ENCODE measurements around the gene HDAC4. TPM values are rescaled to one million over a fixed set of nuclear protein-coding genes. Genes with fewer than 3 reads are reported as not detected.

HDAC4 gene
- total and polyA plus RNA-seq, 2 donors (not counting 1 experiment from before 2014, with no cell fraction given): 13.5 to 46.0 TPM

GRCh38 chr2:239028253-239028619 lies 372.6 kb downstream of the HDAC4 start:
- CTCF ChIA-PET: no interaction called here
- H3K36me3 ChIP-seq (replicated peaks in 1 of 2; ENCODE audit: control extremely low read depth in 1 of 2, control insufficient read depth in 1 of 2, extremely low read depth in 1 of 2, insufficient read depth in 2 of 2, low read length in 1 of 2): no peaks in the 10 kb centered on the region
- no peak overlapping the region for H2AFZ ChIP-seq (ENCODE audit: insufficient read depth, low read depth, low read length, poor library complexity, severe bottlenecking)
- ATAC-seq (ENCODE audit: low read depth) (no peak), DNase-seq (no peak)
- Mint-ChIP-seq H3K27ac (no peak overlapping the region), H3K27me3 (peaks cover 10% of the 10 kb centered on the region), H3K4me3 (no peak overlapping the region), H3K9me3 (ENCODE audit: insufficient read depth) (no peaks in the 10 kb centered on the region), H3K4me1 (no peaks in the 10 kb centered on the region)
- no peak for TF ChIP-seq CTCF (IDR thresholded peaks at IDR 0.05)
- no peak for TF ChIP-seq EZH2 (IDR thresholded peaks at IDR 0.05; ENCODE audit: borderline replicate concordance, insufficient read depth, low read depth, low read length, poor library complexity, severe bottlenecking)
- H4K20me1 ChIP-seq (ENCODE audit: control insufficient read depth, insufficient read depth, low read length, poor library complexity, severe bottlenecking): no peaks in the 10 kb centered on the region
- H3K9ac ChIP-seq (ENCODE audit: low read length): no peak overlapping the region
- H3K4me2 ChIP-seq (replicated peaks; ENCODE audit: low read depth, low read length, poor library complexity, severe bottlenecking): no peak overlapping the region
- no peak overlapping the region for H3K4me3 ChIP-seq (ENCODE audit: control extremely low read depth in 1 of 5, extremely low read depth in 1 of 5, insufficient read depth in 1 of 5, low read depth in 2 of 5, low read length in 4 of 5)
- H3K27ac ChIP-seq (ENCODE audit: low read length in 2 of 2): no peak overlapping the region
- WGBS (ENCODE audit: insufficient coverage): 100% methylated on average over 1 of the region's 5 CpGs
- intact Hi-C loops (cut with micrococcal nuclease): no loop called here
- no peaks in the 10 kb centered on the region for H3K4me1 ChIP-seq (ENCODE audit: control insufficient read depth in 2 of 2, insufficient read depth in 2 of 2, low read length in 2 of 2)
- H3K79me2 ChIP-seq (ENCODE audit: control insufficient read depth, insufficient read depth, low read length): no peaks in the 10 kb centered on the region
- no peaks in the 10 kb centered on the region for H3K9me3 ChIP-seq (ENCODE audit: control extremely low read depth in 1 of 3, control insufficient read depth in 2 of 3, insufficient read depth in 1 of 3, low read length in 2 of 3)
- H3K27me3 ChIP-seq (replicated peaks in 1 of 4; ENCODE audit: control extremely low read depth in 1 of 4, control insufficient read depth in 3 of 4, insufficient read depth in 4 of 4, low read length in 3 of 4): peaks cover 0 to 2% (median 0%) of the 10 kb centered on the region in 4 experiments
- POLR2A ChIA-PET: no interaction called here

- Mint-ChIP-seq H3K4me1 (no peaks in the 10 kb centered on the region), H3K27me3 (peaks cover 8% of the 10 kb centered on the region), H3K27ac (no peak overlapping the region), H3K4me3 (no peak overlapping the region), H3K9me3 (ENCODE audit: insufficient read depth) (no peaks in the 10 kb centered on the region)
- Histone ChIP-seq H3K4me1 (ENCODE audit: control insufficient read depth in 2 of 2, insufficient read depth in 2 of 2, low read length in 2 of 2) (no peaks in the 10 kb centered on the region), H2AFZ (ENCODE audit: insufficient read depth, low read depth, low read length, poor library complexity, severe bottlenecking) (no peak overlapping the region), H4K20me1 (ENCODE audit: control insufficient read depth, insufficient read depth, low read length, poor library complexity, severe bottlenecking) (no peaks in the 10 kb centered on the region), H3K27me3 (replicated peaks in 1 of 4; ENCODE audit: control extremely low read depth in 1 of 4, control insufficient read depth in 3 of 4, insufficient read depth in 4 of 4, low read length in 3 of 4) (peaks cover 0 to 2% (median 0%) of the 10 kb centered on the region in 4 experiments), H3K9me3 (ENCODE audit: control extremely low read depth in 1 of 3, control insufficient read depth in 2 of 3, insufficient read depth in 1 of 3, low read length in 2 of 3) (no peaks in the 10 kb centered on the region), H3K79me2 (ENCODE audit: control insufficient read depth, insufficient read depth, low read length) (no peaks in the 10 kb centered on the region), H3K4me3 (ENCODE audit: control extremely low read depth in 1 of 5, extremely low read depth in 1 of 5, insufficient read depth in 1 of 5, low read depth in 2 of 5, low read length in 4 of 5) (no peak overlapping the region), H3K4me2 (replicated peaks; ENCODE audit: low read depth, low read length, poor library complexity, severe bottlenecking) (no peak overlapping the region), H3K27ac (ENCODE audit: low read length in 2 of 2) (no peak overlapping the region), H3K9ac (ENCODE audit: low read length) (no peak overlapping the region), H3K36me3 (replicated peaks in 1 of 2; ENCODE audit: control extremely low read depth in 1 of 2, control insufficient read depth in 1 of 2, extremely low read depth in 1 of 2, insufficient read depth in 2 of 2, low read length in 1 of 2) (no peaks in the 10 kb centered on the region)
- WGBS (ENCODE audit: insufficient coverage): 92% methylated on average over 36 of the region's 38 CpGs
- ChIA-PET POLR2A (no interaction called here), CTCF (no interaction called here)
- ATAC-seq (ENCODE audit: low read depth) (no peak), DNase-seq (no peak)
- TF ChIP-seq CTCF (IDR thresholded peaks at IDR 0.05): no peak
- no peak for TF ChIP-seq EZH2 (IDR thresholded peaks at IDR 0.05; ENCODE audit: borderline replicate concordance, insufficient read depth, low read depth, low read length, poor library complexity, severe bottlenecking)
- intact Hi-C loops (cut with micrococcal nuclease): no loop called here
These were observed 373.2 kb downstream of the HDAC4 start for GRCh38 chr2:239027391-239028252.
